ENCODE data around the gene CKAP5.

DNA sequence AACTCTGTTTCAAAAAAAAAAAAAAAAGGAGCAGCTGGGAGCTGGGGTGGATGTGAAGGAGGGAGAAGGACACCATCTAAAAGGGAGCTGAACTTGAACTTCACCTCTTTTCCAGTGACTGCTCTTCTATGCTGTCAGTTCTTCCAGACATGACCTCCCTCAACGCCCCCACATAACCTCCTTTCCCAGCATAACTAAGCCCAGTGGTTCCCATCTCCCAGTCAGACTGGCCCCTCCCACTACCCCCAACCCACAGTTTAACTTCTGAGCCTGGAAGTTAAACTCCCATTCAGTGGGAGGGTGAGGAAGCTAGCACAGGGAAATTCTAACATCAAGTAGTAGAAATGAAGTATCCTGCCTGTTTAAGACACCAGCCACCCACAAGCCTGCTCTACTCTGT, 147.5 kb downstream of the CKAP5 start:
- TF ChIP-seq, protein P1, sequence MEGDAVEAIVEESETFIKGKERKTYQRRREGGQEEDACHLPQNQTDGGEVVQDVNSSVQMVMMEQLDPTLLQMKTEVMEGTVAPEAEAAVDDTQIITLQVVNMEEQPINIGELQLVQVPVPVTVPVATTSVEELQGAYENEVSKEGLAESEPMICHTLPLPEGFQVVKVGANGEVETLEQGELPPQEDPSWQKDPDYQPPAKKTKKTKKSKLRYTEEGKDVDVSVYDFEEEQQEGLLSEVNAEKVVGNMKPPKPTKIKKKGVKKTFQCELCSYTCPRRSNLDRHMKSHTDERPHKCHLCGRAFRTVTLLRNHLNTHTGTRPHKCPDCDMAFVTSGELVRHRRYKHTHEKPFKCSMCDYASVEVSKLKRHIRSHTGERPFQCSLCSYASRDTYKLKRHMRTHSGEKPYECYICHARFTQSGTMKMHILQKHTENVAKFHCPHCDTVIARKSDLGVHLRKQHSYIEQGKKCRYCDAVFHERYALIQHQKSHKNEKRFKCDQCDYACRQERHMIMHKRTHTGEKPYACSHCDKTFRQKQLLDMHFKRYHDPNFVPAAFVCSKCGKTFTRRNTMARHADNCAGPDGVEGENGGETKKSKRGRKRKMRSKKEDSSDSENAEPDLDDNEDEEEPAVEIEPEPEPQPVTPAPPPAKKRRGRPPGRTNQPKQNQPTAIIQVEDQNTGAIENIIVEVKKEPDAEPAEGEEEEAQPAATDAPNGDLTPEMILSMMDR (conservative IDR thresholded peaks at IDR 0.05; ENCODE audit: low read length), result no peak
- TF ChIP-seq EZH2phosphoT487 (IDR thresholded peaks at IDR 0.05; ENCODE audit: borderline replicate concordance), result no peak

All from Loucy (cell line).